Measurements from ENCODE around the gene CLEC3A. TPM values are rescaled to one million over a fixed set of nuclear protein-coding genes. Genes with fewer than 3 reads are reported as not detected.

Gene CLEC3A
- not detected for total RNA-seq

DNA sequence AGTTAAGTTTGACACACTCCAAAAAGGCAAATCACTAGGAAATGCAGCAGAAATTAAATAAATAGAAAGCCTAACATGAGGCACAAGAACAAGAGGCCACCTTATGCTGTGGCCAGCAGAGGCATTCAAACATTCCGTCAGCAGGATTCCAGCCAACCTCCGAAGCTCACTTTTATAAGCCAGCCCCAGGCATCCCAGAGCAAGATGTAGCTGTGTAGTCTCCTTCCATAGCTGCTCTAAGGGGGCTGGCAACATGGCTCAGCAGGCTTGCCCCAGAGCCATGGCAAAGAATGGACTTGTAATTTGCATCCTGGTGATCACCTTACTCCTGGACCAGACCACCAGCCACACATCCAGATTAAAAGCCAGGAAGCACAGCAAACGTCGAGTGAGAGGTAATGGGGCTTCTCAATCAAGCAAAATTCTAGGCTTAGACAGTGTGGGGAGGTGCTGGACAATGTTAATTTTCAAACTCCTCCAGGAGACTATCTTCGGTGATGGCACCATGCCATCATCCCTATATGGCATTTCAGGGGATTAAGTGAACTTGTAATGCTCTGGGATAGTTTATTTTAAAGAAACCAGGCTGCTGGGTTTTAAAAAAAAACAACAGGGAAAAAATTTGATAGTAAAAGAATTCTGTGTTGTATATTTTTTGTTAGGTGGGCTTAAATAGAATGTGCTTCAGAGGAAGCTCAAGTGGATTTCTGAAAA is at the start of gene CLEC3A:
Gene CLEC3A (plus strand): TSS at position 202 of the 714 bp plus-strand sequence. CDS start 79 bp downstream, at position 281.
- TF ChIP-seq CTCF (IDR thresholded peaks at IDR 0.05; ENCODE audit: low read depth) = no peak

GRCh38 chr16:77974883-77975282 is 47.5 kb upstream of the CLEC3A start:
- TF ChIP-seq CTCF (IDR thresholded peaks at IDR 0.05; ENCODE audit: low read depth) = no peak

- TF ChIP-seq CTCF (IDR thresholded peaks at IDR 0.05; ENCODE audit: low read depth) = no peak
These were observed 46.4 kb upstream of the CLEC3A start for GRCh38 chr16:77975942-77976341.

- TF ChIP-seq CTCF (IDR thresholded peaks at IDR 0.05; ENCODE audit: low read depth) = no peak
These were observed 45.0 kb upstream of the CLEC3A start for GRCh38 chr16:77977339-77977738.

GRCh38 chr16:77985111-77985510 is 37.2 kb upstream of the CLEC3A start:
- TF ChIP-seq CTCF (IDR thresholded peaks at IDR 0.05; ENCODE audit: low read depth) = no peak

DNA sequence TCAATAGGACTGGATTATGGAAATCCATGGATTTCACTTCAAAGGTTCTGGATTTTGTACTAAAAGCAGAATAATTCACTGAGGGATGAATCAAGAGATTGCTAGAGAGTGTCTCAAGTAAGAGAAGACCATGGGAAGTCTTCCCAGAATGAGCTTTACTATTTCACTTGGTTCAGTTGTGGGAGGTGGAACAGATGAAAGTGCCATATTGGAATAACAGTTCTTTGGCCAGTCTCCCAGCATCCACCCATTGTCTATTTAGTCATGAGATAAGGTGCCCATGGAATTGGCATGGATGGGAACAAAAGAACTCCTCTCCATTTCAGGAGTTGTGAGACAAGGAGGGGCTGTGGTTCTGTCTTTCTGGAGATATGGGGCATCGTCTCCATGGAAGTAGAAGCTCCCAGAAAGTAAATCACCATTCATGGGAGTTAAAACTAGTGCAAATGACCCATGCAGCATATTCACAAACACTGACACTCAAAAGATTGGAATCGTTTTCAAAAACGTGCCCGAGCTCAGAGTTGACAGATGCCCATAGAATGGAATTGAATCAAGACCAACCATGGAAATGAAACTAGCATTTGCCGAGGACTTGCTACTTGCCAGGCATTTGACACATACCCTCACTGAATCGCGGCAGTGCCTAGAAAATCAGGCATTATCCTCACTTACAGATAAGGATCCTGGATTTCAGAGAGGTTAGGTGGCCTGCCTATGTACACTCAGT is 36.2 kb upstream of the CLEC3A start:
- no peak for TF ChIP-seq CTCF (IDR thresholded peaks at IDR 0.05; ENCODE audit: low read depth)

DNA sequence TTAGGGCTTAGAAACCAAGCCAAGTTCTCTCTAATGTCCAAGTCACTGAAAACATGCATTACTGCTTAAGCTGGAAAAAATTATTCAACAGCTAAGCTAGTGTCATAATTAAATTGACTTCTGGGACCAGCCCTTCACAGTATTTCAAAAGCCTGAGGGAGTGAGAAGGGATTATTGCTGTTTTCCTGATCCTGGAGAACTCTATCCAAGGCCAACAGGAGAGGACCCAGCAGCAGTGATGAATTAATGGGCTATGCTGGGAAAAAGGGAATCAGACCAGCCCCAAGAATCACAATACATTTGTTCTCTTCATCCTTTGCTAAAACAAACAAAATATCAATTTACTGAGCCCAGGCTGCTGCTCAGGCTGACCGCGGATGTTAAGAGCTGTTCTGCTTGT is 34.5 kb upstream of the CLEC3A start:
- no peak for TF ChIP-seq CTCF (IDR thresholded peaks at IDR 0.05; ENCODE audit: low read depth)
